WERI-Rb-1 (cell line): Measurements from ENCODE around the gene RAB33A.

Source experiments
- DNase-seq: peaks from one replicate; pipeline ENCODE4 v3.0.0-alpha.2; 2020
- H3K27ac ChIP-seq: fragments of 250-450 bp; sonication (Bioruptor Pico); 2 replicates; pipeline ENCODE4 v1.5.1; 2020; ENCODE audit warnings: mild to moderate bottlenecking, moderate library complexity
- H3K27me3 ChIP-seq: fragments of 250-450 bp; sonication (Bioruptor Pico); 2 replicates; pipeline ENCODE4 v1.5.1; 2021; ENCODE audit warnings: mild to moderate bottlenecking, low read depth, moderate library complexity; ENCODE audit not compliant: insufficient read depth, severe bottlenecking
- H3K36me3 ChIP-seq: fragments of 250-450 bp; sonication (Bioruptor Pico); 2 replicates; pipeline ENCODE4 v1.5.1; 2020; ENCODE audit warnings: mild to moderate bottlenecking, moderate library complexity
- H3K4me3 ChIP-seq: 2 replicates; pipeline ENCODE4 v1.5.1; 2011; ENCODE audit warnings: low read depth, mild to moderate bottlenecking, control low read depth, low read length
- H3K9me3 ChIP-seq: fragments of 250-450 bp; sonication (Bioruptor Pico); 2 replicates; pipeline ENCODE4 v1.5.1; 2021; ENCODE audit warnings: mild to moderate bottlenecking, moderate library complexity; ENCODE audit not compliant: severe bottlenecking
- TF ChIP-seq, protein P1 (sequence below): IDR thresholded peaks from 2 replicates; pipeline ENCODE4 v1.5.1; 2011; ENCODE audit warnings: low read depth, mild to moderate bottlenecking, control low read depth, inconsistent platforms, low read length

RAB33A gene

GRCh38 chrX:130173190-130173895, 1.6 kb downstream of the RAB33A start:
- Histone ChIP-seq H3K9me3 (no peaks in the 10 kb centered on the region), H3K27me3 (peaks cover 3% of the 10 kb centered on the region), H3K4me3 (no peak overlapping the region), H3K27ac (no peak overlapping the region), H3K36me3 (no peaks in the 10 kb centered on the region)
- TF ChIP-seq, protein P1, sequence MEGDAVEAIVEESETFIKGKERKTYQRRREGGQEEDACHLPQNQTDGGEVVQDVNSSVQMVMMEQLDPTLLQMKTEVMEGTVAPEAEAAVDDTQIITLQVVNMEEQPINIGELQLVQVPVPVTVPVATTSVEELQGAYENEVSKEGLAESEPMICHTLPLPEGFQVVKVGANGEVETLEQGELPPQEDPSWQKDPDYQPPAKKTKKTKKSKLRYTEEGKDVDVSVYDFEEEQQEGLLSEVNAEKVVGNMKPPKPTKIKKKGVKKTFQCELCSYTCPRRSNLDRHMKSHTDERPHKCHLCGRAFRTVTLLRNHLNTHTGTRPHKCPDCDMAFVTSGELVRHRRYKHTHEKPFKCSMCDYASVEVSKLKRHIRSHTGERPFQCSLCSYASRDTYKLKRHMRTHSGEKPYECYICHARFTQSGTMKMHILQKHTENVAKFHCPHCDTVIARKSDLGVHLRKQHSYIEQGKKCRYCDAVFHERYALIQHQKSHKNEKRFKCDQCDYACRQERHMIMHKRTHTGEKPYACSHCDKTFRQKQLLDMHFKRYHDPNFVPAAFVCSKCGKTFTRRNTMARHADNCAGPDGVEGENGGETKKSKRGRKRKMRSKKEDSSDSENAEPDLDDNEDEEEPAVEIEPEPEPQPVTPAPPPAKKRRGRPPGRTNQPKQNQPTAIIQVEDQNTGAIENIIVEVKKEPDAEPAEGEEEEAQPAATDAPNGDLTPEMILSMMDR, result no peak
- DNase-seq, result no peak

- Histone ChIP-seq H3K4me3 (no peak overlapping the region), H3K27me3 (peaks cover 3% of the 10 kb centered on the region), H3K27ac (no peak overlapping the region), H3K36me3 (no peaks in the 10 kb centered on the region), H3K9me3 (no peaks in the 10 kb centered on the region)
- TF ChIP-seq, protein P1, result no peak
- no peak for DNase-seq
Measured at GRCh38 chrX:130174045-130174704, 2.4 kb downstream of the RAB33A start.

GRCh38 chrX:130174937-130175336, 3.2 kb downstream of the RAB33A start:
- DNase-seq, result no peak
- H3K9me3 ChIP-seq, result no peaks in the 10 kb centered on the region
- peaks cover 3% of the 10 kb centered on the region for H3K27me3 ChIP-seq
- H3K36me3 ChIP-seq, result no peaks in the 10 kb centered on the region
- H3K27ac ChIP-seq, result no peak overlapping the region
- no peak overlapping the region for H3K4me3 ChIP-seq
- TF ChIP-seq, protein P1, result no peak

DNA sequence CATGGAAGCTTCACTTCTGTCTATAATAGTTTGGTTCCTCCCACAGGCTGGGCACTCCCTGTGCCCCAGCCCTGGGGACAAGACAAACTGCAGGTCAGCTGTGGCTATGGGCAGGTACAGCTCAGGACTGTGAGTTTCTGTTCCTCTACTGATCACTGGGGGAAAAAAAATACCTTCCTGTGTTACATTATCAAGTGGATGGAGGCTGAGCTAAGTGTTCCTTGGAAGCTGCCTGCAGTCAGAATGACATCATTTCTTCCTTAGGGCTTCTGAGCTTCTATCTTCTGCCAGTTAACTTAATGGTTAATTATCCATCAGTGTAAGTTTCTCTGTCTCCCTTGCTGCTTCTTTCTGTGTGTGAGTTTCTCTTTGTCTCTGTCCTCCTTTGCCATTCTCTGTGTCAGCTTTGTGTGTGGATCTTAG, 4.6 kb downstream of the RAB33A start:
- H3K27me3 ChIP-seq, result no peaks in the 10 kb centered on the region
- no peaks in the 10 kb centered on the region for H3K36me3 ChIP-seq
- TF ChIP-seq, protein P1, result no peak
- no peak overlapping the region for H3K27ac ChIP-seq
- no peaks in the 10 kb centered on the region for H3K9me3 ChIP-seq
- no peak for DNase-seq
- no peak overlapping the region for H3K4me3 ChIP-seq

DNA sequence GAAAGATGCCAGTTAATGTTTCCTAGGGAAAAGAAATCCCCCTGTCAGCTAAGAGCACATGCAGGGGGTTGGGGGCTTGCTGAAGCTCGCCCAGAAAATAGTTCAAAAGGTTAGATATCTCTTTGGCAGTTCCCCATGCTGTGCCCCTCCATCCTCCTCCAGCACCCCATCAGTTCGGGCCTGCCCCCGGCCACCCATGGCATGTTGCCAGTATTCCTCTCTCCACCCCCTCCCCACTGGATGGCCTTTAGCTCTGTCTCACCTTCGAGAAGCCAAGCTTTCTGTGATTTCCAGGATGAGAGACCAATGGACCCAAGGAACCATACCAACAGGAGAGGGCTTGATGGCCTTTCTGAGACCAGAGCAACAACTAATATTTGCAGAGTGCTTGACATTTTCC, 5.2 kb downstream of the RAB33A start:
- TF ChIP-seq, protein P1, result no peak
- H3K36me3 ChIP-seq, result no peaks in the 10 kb centered on the region
- DNase-seq, result no peak
- H3K9me3 ChIP-seq, result no peaks in the 10 kb centered on the region
- H3K4me3 ChIP-seq, result no peak overlapping the region
- no peak overlapping the region for H3K27ac ChIP-seq
- no peaks in the 10 kb centered on the region for H3K27me3 ChIP-seq
